Ascending aorta (tissue), 2 donors: ENCODE data around the gene CHKB. TPM values are rescaled to one million over a fixed set of nuclear protein-coding genes. Genes with fewer than 3 reads are reported as not detected.

Experiments
- DNase-seq, 2 donors: peaks; one replicate each; pipeline ENCODE4 v3.0.0-alpha.2; 2019; ENCODE audit warnings: low spot score in 2 of 2
- H3K27ac ChIP-seq, 2 donors: fragments of 200-600 bp; sonication (generic); one replicate each; pipeline ENCODE4 v1.5.1; 2016 to 2017; ENCODE audit warnings: mild to moderate bottlenecking in 1 of 2
- H3K27me3 ChIP-seq: fragments of 200-600 bp; sonication (generic); one replicate; pipeline ENCODE4 v1.5.1; 2017
- H3K36me3 ChIP-seq, 2 donors: fragments of 200-600 bp; sonication (generic); one replicate each; pipeline ENCODE4 v1.5.1; 2016
- H3K4me1 ChIP-seq, 2 donors: fragments of 200-600 bp; sonication (generic); one replicate each; pipeline ENCODE4 v1.5.1; 2016 to 2017; ENCODE audit warnings: mild to moderate bottlenecking in 1 of 2
- H3K4me3 ChIP-seq, 2 donors: fragments of 200-600 bp; sonication (generic); one replicate each; pipeline ENCODE4 v1.5.1; 2016 to 2017; ENCODE audit warnings: mild to moderate bottlenecking in 1 of 2
- H3K9me3 ChIP-seq, 2 donors: fragments of 200-600 bp; sonication (generic); one replicate each; pipeline ENCODE4 v1.5.1; 2016
- CTCF ChIP-seq, 3 experiments: fragments of 200-600 bp in 2 of 3; fragments of 450-650 bp in 1 of 3; sonication (generic) in 2 of 3; IDR thresholded peaks; one replicate each; pipeline ENCODE4 v1.5.1; 2016 to 2019; ENCODE audit warnings: antibody characterized with exemption in 3 of 3, mild to moderate bottlenecking in 1 of 3, moderate library complexity in 1 of 3
- intact Hi-C: fragments of 100-400 bp; cut with DNase I; formaldehyde crosslinking; loops from one replicate; pipeline ENCODE4 v1.15.1; 2023
- total RNA-seq: library from RNA; depleted of rRNA; stranded (reverse); fragments of >200 nt; gene quantifications from one replicate; pipeline ENCODE4 v1.1.0, GENCODE V29; 2016

Gene CHKB
- total RNA-seq, 1 donor from 2014 or later: 82.4 TPM

DNA sequence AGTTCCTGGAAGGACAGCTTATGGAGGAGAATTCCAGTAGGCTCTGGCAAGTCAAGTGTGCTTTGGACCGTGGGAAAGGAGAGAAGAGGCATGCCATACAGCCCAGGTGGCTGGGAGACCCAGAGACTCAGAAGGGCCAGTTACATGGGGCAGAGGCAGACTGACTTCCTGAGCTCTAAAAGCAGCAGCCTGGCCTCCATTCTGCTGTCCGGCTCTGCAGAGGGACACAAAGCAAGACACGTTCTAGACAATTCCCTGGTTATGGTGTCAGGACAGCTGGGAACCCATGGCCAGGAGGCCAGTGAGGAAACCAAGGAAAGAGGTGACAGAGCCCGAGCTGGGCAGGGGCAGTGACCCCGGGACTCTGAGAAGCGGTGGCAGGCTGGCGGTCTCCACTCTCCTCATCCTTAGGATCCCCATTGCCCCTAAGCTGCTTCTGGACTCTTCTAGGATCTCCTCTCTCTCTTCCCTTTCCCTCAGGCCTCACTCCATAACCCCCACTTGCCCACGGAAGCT lies 7.2 kb downstream of the CHKB start:
- Histone ChIP-seq H3K4me1 (peaks cover 3 to 10% of the 10 kb centered on the region in 2 donors), H3K4me3 (no peak overlapping the region), H3K36me3 (no peaks in the 10 kb centered on the region), H3K27me3 (peaks cover 5% of the 10 kb centered on the region), H3K9me3 (no peaks in the 10 kb centered on the region), H3K27ac (no peak overlapping the region)
- intact Hi-C loops: no loop called here
- no peak for DNase-seq
- TF ChIP-seq CTCF (IDR thresholded peaks at IDR 0.05): no peak

- no peak for TF ChIP-seq CTCF (IDR thresholded peaks at IDR 0.05)
- no peak overlapping the region for H3K4me3 ChIP-seq
- H3K4me1 ChIP-seq: peaks cover 3 to 10% of the 10 kb centered on the region in 2 donors
- H3K27ac ChIP-seq: no peak overlapping the region
- H3K27me3 ChIP-seq: peaks cover 5% of the 10 kb centered on the region
- DNase-seq: no peak
- no peaks in the 10 kb centered on the region for H3K36me3 ChIP-seq
- H3K9me3 ChIP-seq: no peaks in the 10 kb centered on the region
- intact Hi-C loops: no loop called here
Observed at GRCh38 chr22:50574383-50574755, 8.3 kb downstream of the CHKB start.

- Histone ChIP-seq H3K4me1 (peaks cover 3 to 8% of the 10 kb centered on the region in 2 donors), H3K36me3 (no peaks in the 10 kb centered on the region), H3K9me3 (no peaks in the 10 kb centered on the region), H3K27ac (no peak overlapping the region), H3K4me3 (no peak overlapping the region), H3K27me3 (peaks cover 5% of the 10 kb centered on the region)
- TF ChIP-seq CTCF (IDR thresholded peaks at IDR 0.05): no peak
- intact Hi-C loops: no loop called here
- DNase-seq: no peak
Observed at GRCh38 chr22:50573491-50574382, 8.9 kb downstream of the CHKB start.

DNA sequence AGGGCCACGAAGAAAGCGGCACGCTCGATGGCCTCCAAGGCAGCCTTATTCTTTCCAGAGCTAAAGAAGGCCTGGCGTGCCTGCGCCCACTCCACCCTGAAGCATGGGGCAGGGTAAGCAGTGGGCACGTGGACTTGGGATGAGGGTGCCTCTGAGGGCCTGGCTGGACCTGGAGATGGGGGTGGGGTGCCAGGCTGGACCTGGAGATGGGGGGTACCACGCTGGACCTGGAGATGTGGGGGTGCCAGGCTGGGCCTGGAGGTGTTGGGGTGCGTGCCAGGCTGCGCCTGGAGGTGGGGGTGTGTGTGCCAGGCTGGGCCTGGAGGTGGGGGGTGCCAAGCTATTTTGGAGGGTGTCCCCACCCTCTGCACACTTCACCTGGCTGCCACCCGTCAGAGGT lies 9.7 kb downstream of the CHKB start:
- no peaks in the 10 kb centered on the region for H3K9me3 ChIP-seq
- TF ChIP-seq CTCF (IDR thresholded peaks at IDR 0.05): no peak
- peaks cover under 1% of the 10 kb centered on the region for H3K27me3 ChIP-seq
- no peak overlapping the region for H3K4me3 ChIP-seq
- no peaks in the 10 kb centered on the region for H3K36me3 ChIP-seq
- intact Hi-C loops: no loop called here
- H3K4me1 ChIP-seq: peaks cover 0 to under 1% of the 10 kb centered on the region in 2 donors
- no peak for DNase-seq
- no peak overlapping the region for H3K27ac ChIP-seq

DNA sequence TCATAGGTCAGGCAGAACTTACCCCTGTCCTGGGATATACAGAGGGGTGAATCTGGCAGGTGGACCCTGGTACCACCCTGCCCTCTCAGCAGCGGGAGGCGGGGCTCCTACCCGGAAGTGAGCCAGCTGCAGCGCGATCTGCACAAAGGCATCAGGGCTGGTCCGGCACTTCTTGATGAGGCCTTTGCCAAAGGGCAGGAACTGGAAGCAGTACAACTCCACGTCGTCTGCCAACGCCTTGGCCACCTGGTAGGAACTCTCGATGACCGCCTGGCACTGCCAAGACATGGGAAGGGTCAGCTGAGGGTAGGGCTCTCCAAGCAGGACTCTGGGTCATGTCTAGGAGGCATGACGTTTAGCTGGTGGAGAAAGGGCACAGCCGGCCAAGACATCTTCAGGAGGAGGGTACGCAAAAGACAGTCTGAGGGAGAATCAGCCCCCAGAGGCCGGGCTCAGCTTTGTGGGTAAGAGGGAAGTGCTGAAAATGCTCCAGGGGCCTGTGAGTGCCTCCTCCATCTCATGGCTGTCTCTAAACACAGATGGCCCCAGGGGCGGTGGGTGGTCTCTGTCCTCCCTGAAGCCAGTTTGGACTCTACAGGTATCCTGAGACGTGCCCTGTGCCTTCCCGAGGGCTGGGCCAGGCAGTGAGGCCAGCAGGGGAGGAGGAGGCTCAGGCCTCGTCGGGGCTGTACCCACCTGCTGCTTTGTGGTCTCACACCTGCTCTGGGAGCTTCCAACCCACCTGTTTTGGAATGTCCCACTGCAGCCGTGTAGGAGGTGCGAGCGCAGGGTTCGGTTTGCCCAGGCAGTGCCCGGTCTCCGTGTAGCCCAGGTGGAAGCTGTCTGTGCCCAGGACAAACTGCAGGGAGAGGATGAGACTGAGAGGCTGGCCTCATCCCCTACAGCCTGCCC lies 11.1 kb downstream of the CHKB start:
- Histone ChIP-seq H3K36me3 (no peaks in the 10 kb centered on the region), H3K27ac (no peak overlapping the region), H3K4me1 (no peaks in the 10 kb centered on the region)

More for the DNA sequence above, 11.1 kb downstream of the CHKB start:
- no peak for DNase-seq
- H3K4me3 ChIP-seq: no peak overlapping the region
- no peak for TF ChIP-seq CTCF (IDR thresholded peaks at IDR 0.05)
- intact Hi-C loops: no loop called here
- no peaks in the 10 kb centered on the region for H3K9me3 ChIP-seq
- H3K27me3 ChIP-seq: no peaks in the 10 kb centered on the region
